Measurements from ENCODE around the gene GUCY2F.

DNA sequence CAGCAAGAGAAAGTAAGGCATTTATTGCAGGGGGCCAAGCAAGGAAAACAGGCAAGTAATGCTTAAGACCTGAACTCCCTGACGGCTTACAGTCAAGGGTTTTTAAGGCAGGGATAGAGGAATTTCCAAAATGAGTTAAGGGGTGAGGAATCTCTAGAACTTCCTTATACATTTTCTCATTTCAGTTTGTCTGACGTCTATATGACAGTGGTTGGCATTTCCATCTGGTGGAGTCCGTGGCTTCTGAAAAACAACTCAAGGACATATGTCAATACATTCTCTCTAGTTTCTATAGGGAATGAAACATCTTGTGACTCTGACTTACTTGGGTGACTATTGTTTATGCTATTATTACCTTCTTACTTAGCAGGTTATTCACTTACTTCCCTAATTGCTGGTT lies 19.3 kb upstream of the GUCY2F start:
- TF ChIP-seq, protein P1, sequence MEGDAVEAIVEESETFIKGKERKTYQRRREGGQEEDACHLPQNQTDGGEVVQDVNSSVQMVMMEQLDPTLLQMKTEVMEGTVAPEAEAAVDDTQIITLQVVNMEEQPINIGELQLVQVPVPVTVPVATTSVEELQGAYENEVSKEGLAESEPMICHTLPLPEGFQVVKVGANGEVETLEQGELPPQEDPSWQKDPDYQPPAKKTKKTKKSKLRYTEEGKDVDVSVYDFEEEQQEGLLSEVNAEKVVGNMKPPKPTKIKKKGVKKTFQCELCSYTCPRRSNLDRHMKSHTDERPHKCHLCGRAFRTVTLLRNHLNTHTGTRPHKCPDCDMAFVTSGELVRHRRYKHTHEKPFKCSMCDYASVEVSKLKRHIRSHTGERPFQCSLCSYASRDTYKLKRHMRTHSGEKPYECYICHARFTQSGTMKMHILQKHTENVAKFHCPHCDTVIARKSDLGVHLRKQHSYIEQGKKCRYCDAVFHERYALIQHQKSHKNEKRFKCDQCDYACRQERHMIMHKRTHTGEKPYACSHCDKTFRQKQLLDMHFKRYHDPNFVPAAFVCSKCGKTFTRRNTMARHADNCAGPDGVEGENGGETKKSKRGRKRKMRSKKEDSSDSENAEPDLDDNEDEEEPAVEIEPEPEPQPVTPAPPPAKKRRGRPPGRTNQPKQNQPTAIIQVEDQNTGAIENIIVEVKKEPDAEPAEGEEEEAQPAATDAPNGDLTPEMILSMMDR (IDR thresholded peaks at IDR 0.05; ENCODE audit: low read depth, low read length), result no peak
- no peak for TF ChIP-seq POLR2A (IDR thresholded peaks at IDR 0.05; ENCODE audit: extremely low read depth, insufficient read length)

Measured in NB4 (cell line).